GM10248 (cell line): ENCODE data around the gene AGMAT.
A peak's percentile ranks its signal among the peaks of the same experiment; 100 is the strongest.

ENCODE experiments used
- CTCF ChIA-PET: fragments of 300-600 bp; sonication (Branson Sonifier 250); formaldehyde crosslinking; extraction: SDS; loops from one replicate; lab custom pipeline; 2021; ENCODE audit warnings: antibody characterized with exemption; lab: Yijun Ruan, JAX
- POLR2A ChIA-PET: fragments of 350-650 bp; sonication (Branson Sonifier 250); formaldehyde crosslinking; extraction: SDS; loops from one replicate; lab custom pipeline; 2020; ENCODE audit warnings: antibody characterized with exemption; lab: Yijun Ruan, JAX
- DNase-seq: peaks from one replicate; pipeline ENCODE4 v3.0.0; 2012; ENCODE audit errors: extremely low spot score
- CTCF ChIP-seq: IDR thresholded peaks from 2 replicates; pipeline ENCODE4 v1.5.1; 2012; ENCODE audit warnings: mild to moderate bottlenecking, low read depth; ENCODE audit errors: extremely low read depth, missing control alignments, control extremely low read depth

Gene AGMAT

GRCh38 chr1:15541231-15541792 is 43.5 kb downstream of the AGMAT start:
- CTCF ChIA-PET: interaction anchor here (1.6 kb wide), 1 partner anchor 12 kb away, joined by 4 read pairs; no protein-coding TSS in a partner anchor
- no peak for TF ChIP-seq CTCF
- POLR2A ChIA-PET: no interaction called here
- no peak for DNase-seq

- ChIA-PET CTCF (no interaction called here), POLR2A (no interaction called here)
- no peak for DNase-seq
- TF ChIP-seq CTCF: no peak
Observed at GRCh38 chr1:15540186-15540585, 44.7 kb downstream of the AGMAT start.

- no peak for TF ChIP-seq CTCF
- POLR2A ChIA-PET: no interaction called here
- no peak for DNase-seq
- CTCF ChIA-PET: interaction anchor here (0.9 kb wide), 1 partner anchor 10 kb away, joined by 3 read pairs; no protein-coding TSS in a partner anchor
Observed at GRCh38 chr1:15538771-15539170, 46.1 kb downstream of the AGMAT start.

GRCh38 chr1:15531682-15532081 is 53.2 kb downstream of the AGMAT start:
- CTCF ChIA-PET: no interaction called here
- TF ChIP-seq CTCF: no peak
- POLR2A ChIA-PET: no interaction called here
- no peak for DNase-seq

GRCh38 chr1:15531003-15531402 is 53.8 kb downstream of the AGMAT start:
- CTCF ChIA-PET: no interaction called here
- no peak for DNase-seq
- POLR2A ChIA-PET: no interaction called here
- no peak for TF ChIP-seq CTCF

GRCh38 chr1:15526490-15527339 is 58.1 kb downstream of the AGMAT start, which contains the start of gene DNAJC16:
TSS of gene DNAJC16 (plus strand) at chr1:15526848. CDS start at chr1:15529106, 2,258 bp downstream.
- DNase-seq: peak; percentile 91
- ChIA-PET POLR2A (interaction anchor here (0.9 kb wide), 1 partner anchor 1775 kb away, joined by 4 read pairs; no protein-coding TSS in a partner anchor), CTCF (no interaction called here)
- TF ChIP-seq CTCF: no peak
